Ishikawa (cell line): ENCODE measurements around the gene PIP4P1.

ENCODE experiments used
- CEBPB ChIP-seq: IDR thresholded peaks from 2 replicates; pipeline ENCODE4 v1.6.1; 2012
- CREB1 ChIP-seq: IDR thresholded peaks from 2 replicates; pipeline ENCODE4 v1.6.1; 2012; ENCODE audit warnings: low read depth
- EGR1 ChIP-seq: IDR thresholded peaks from 2 replicates; pipeline ENCODE4 v1.6.1; 2012
- EP300 ChIP-seq: IDR thresholded peaks from 2 replicates; pipeline ENCODE4 v1.6.1; 2012; ENCODE audit warnings: borderline replicate concordance
- FOXM1 ChIP-seq: IDR thresholded peaks from 2 replicates; pipeline ENCODE4 v1.6.1; 2012; ENCODE audit warnings: low read depth, borderline replicate concordance
- MAX ChIP-seq: IDR thresholded peaks from 2 replicates; pipeline ENCODE4 v1.6.1; 2012
- NFIC ChIP-seq: IDR thresholded peaks from 2 replicates; pipeline ENCODE4 v1.6.1; 2012
- RAD21 ChIP-seq: IDR thresholded peaks from 2 replicates; pipeline ENCODE4 v1.6.1; 2012; ENCODE audit warnings: low read depth
- REST ChIP-seq: IDR thresholded peaks from 2 replicates; pipeline ENCODE4 v1.6.1; 2012; ENCODE audit warnings: low read depth, mild to moderate bottlenecking
- TAF1 ChIP-seq: IDR thresholded peaks from 2 replicates; pipeline ENCODE4 v1.6.1; 2012; ENCODE audit warnings: low read depth, mild to moderate bottlenecking
- TCF12 ChIP-seq: IDR thresholded peaks from 2 replicates; pipeline ENCODE4 v1.6.1; 2012; ENCODE audit warnings: low read depth
- TEAD4 ChIP-seq: IDR thresholded peaks from 2 replicates; pipeline ENCODE4 v1.6.1; 2012
- USF1 ChIP-seq: IDR thresholded peaks from 2 replicates; pipeline ENCODE4 v1.6.1; 2012
- YY1 ChIP-seq: IDR thresholded peaks from 2 replicates; pipeline ENCODE4 v1.6.1; 2012; ENCODE audit warnings: low read depth
- ZBTB7A ChIP-seq: IDR thresholded peaks from 2 replicates; pipeline ENCODE4 v1.6.1; 2012; ENCODE audit warnings: low read depth

The PIP4P1 gene

GRCh38 chr14:20493634-20494033 lies 32.4 kb upstream of the PIP4P1 start:
- TF ChIP-seq TCF12 (no peak), NFIC (no peak), CEBPB (no peak), CREB1 (no peak), RAD21 (no peak), TAF1 (no peak), FOXM1 (no peak)

- TF ChIP-seq TCF12: no peak
- no peak for TF ChIP-seq TEAD4
- no peak for TF ChIP-seq RAD21
Observed at GRCh38 chr14:20492486-20492885, 31.3 kb upstream of the PIP4P1 start.

- TF ChIP-seq ZBTB7A (no peak), CEBPB (no peak)
Observed at GRCh38 chr14:20490563-20490962, 29.3 kb upstream of the PIP4P1 start.

GRCh38 chr14:20489093-20489994 lies 28.1 kb upstream of the PIP4P1 start:
- no peak for TF ChIP-seq REST
- no peak for TF ChIP-seq NFIC
- no peak for TF ChIP-seq MAX
- TF ChIP-seq ZBTB7A: no peak
- TF ChIP-seq USF1: no peak
- TF ChIP-seq CEBPB: no peak
- TF ChIP-seq RAD21: no peak
- TF ChIP-seq TCF12: no peak
- no peak for TF ChIP-seq EP300
- TF ChIP-seq YY1: no peak
- TF ChIP-seq TAF1: no peak
- TF ChIP-seq FOXM1: no peak
- TF ChIP-seq TEAD4: no peak
- no peak for TF ChIP-seq EGR1
- no peak for TF ChIP-seq CREB1

GRCh38 chr14:20487396-20487725 lies 26.1 kb upstream of the PIP4P1 start:
- TF ChIP-seq RAD21 (peak; percentile 14; the same call in 1 of the 2 replicates), REST (no peak), CEBPB (no peak), EGR1 (no peak), FOXM1 (no peak)

GRCh38 chr14:20486684-20487395 lies 25.6 kb upstream of the PIP4P1 start:
- TF ChIP-seq FOXM1 (no peak), REST (no peak), CREB1 (no peak), ZBTB7A (no peak), TCF12 (no peak), EP300 (no peak), YY1 (no peak), TEAD4 (no peak)
